Uterus (tissue), 4 donors: ENCODE measurements around the gene PPP1R3F. TPM values are rescaled to one million over a fixed set of nuclear protein-coding genes. Genes with fewer than 3 reads are reported as not detected.
A peak's percentile ranks its signal among the peaks of the same experiment; 100 is the strongest.

Experiments
- DNase-seq, 2 donors: peaks; one replicate each; pipeline ENCODE4 v3.0.0-alpha.2; 2019 to 2020
- H3K27ac ChIP-seq, 2 donors: fragments of 200-600 bp; sonication (generic); 1 replicate in 1 of 2; 2 replicates in 1 of 2; pipeline ENCODE4 v1.5.1; 2016 to 2018
- H3K27me3 ChIP-seq, 2 donors: fragments of 200-600 bp; sonication (generic); one replicate each; pipeline ENCODE4 v1.5.1; 2018 to 2019; ENCODE audit warnings: control low read depth in 1 of 2
- H3K36me3 ChIP-seq, 2 donors: fragments of 200-600 bp; sonication (generic); one replicate each; pipeline ENCODE4 v1.5.1; 2019; ENCODE audit warnings: control low read depth in 1 of 2
- H3K4me1 ChIP-seq, 2 donors: fragments of 200-600 bp; sonication (generic); one replicate each; pipeline ENCODE4 v1.5.1; 2018 to 2019; ENCODE audit warnings: control low read depth in 1 of 2
- H3K4me3 ChIP-seq, 2 donors: fragments of 200-600 bp; sonication (generic); 1 replicate in 1 of 2; 2 replicates in 1 of 2; pipeline ENCODE4 v1.5.1; 2018 to 2019; ENCODE audit warnings: mild to moderate bottlenecking in 1 of 2
- H3K9me3 ChIP-seq, 2 donors: fragments of 200-600 bp; sonication (generic); one replicate each; pipeline ENCODE4 v1.5.1; 2019; ENCODE audit warnings: control low read depth in 1 of 2
- POLR2A ChIP-seq, 2 donors: fragments of 450-650 bp; IDR thresholded peaks; one replicate each; pipeline ENCODE4 v1.6.1; 2016; ENCODE audit warnings: antibody characterized with exemption in 2 of 2, mild to moderate bottlenecking in 1 of 2, moderate library complexity in 1 of 2
- intact Hi-C: fragments of 100-400 bp; cut with DNase I; formaldehyde crosslinking; loops from one replicate; pipeline ENCODE4 v1.15.1; 2023; ENCODE audit warnings: low total_unique reads
- total RNA-seq, 4 donors: library from RNA; depleted of rRNA in 3 of 4; stranded (reverse); fragments of >200 nt in 3 of 4; gene quantifications; one replicate each; pipeline versions ENCODE4 v1.1.0 to v1.2.4, GENCODE V29; 2014 to 2023
- TF ChIP-seq, protein P1 (sequence below), 4 experiments: fragments of 200-600 bp in 2 of 4; fragments of 450-650 bp in 2 of 4; sonication (generic) in 2 of 4; IDR thresholded peaks; one replicate each; pipeline ENCODE4 v1.5.1; 2016 to 2019; ENCODE audit warnings: antibody characterized with exemption in 4 of 4, mild to moderate bottlenecking in 2 of 4, moderate library complexity in 1 of 4
- donor health status: DM: yes; HTN: yes; CAD: no.

PPP1R3F gene
- total RNA-seq = 10 to 100 TPM in 1 of 4 donors, 1 to 10 TPM in 3; 3.3 to 16.5 (median 8.0) TPM

- peak within 1 kb of the TSS; percentile 89 to 93 for H3K27ac ChIP-seq
- H3K9me3 ChIP-seq = no peaks in the 10 kb centered on the region
- intact Hi-C loops = no loop called here
- no peaks in the 10 kb centered on the region for H3K4me1 ChIP-seq
- peak within 1 kb of the TSS; percentile 46 to 58 for H3K4me3 ChIP-seq
- no peaks in the 10 kb centered on the region for H3K27me3 ChIP-seq
- no peaks in the 10 kb centered on the region for H3K36me3 ChIP-seq
- DNase-seq = no peak
- TF ChIP-seq, protein P1, sequence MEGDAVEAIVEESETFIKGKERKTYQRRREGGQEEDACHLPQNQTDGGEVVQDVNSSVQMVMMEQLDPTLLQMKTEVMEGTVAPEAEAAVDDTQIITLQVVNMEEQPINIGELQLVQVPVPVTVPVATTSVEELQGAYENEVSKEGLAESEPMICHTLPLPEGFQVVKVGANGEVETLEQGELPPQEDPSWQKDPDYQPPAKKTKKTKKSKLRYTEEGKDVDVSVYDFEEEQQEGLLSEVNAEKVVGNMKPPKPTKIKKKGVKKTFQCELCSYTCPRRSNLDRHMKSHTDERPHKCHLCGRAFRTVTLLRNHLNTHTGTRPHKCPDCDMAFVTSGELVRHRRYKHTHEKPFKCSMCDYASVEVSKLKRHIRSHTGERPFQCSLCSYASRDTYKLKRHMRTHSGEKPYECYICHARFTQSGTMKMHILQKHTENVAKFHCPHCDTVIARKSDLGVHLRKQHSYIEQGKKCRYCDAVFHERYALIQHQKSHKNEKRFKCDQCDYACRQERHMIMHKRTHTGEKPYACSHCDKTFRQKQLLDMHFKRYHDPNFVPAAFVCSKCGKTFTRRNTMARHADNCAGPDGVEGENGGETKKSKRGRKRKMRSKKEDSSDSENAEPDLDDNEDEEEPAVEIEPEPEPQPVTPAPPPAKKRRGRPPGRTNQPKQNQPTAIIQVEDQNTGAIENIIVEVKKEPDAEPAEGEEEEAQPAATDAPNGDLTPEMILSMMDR (IDR thresholded peaks at IDR 0.05) = no peak
- peak in 1 of 2 donors; percentile 87 for TF ChIP-seq POLR2A (IDR thresholded peaks at IDR 0.05)
These were observed at the start of gene PPP1R3F for GRCh38 chrX:49269767-49270248. Gene PPP1R3F, plus strand, starts transcription at chrX:49269793. Its CDS starts 77 bp downstream, at chrX:49269870.

- no peak for DNase-seq
- Histone ChIP-seq H3K27ac (no peak overlapping the region), H3K27me3 (no peaks in the 10 kb centered on the region), H3K4me1 (no peaks in the 10 kb centered on the region), H3K4me3 (no peak overlapping the region), H3K9me3 (no peaks in the 10 kb centered on the region), H3K36me3 (no peaks in the 10 kb centered on the region)
- no peak for TF ChIP-seq POLR2A (IDR thresholded peaks at IDR 0.05)
- TF ChIP-seq, protein P1 (IDR thresholded peaks at IDR 0.05) = no peak
- intact Hi-C loops = no loop called here
These were observed 49.5 kb upstream of the PPP1R3F start for GRCh38 chrX:49220100-49220499.

GRCh38 chrX:49221868-49222267 lies 47.7 kb upstream of the PPP1R3F start:
- intact Hi-C loops = no loop called here
- H3K4me3 ChIP-seq = no peak overlapping the region
- no peaks in the 10 kb centered on the region for H3K4me1 ChIP-seq
- H3K9me3 ChIP-seq = no peaks in the 10 kb centered on the region
- no peak for TF ChIP-seq POLR2A (IDR thresholded peaks at IDR 0.05)
- TF ChIP-seq, protein P1 (IDR thresholded peaks at IDR 0.05) = no peak
- no peak for DNase-seq
- no peaks in the 10 kb centered on the region for H3K36me3 ChIP-seq
- no peaks in the 10 kb centered on the region for H3K27me3 ChIP-seq
- no peak overlapping the region for H3K27ac ChIP-seq

DNA sequence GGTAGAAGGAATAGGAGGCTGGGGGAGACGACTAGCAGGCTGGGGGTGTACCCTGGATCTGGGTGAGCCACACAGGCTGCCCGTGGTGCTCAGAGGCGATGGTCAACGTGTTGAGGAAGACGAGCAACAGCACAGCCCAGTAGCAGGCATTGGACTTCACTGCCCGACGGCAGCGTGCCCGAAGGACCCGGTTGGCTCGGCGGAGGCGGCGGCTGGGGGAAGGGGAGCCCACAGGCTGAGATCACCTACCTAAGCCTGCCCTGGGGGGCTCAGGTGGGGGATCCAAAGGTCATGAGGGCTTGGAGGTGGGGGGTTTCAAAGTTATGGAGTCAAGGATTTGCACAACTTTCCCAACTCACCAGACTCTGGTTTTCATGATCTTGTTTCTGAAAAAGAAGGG lies 43.7 kb upstream of the PPP1R3F start:
- H3K4me1 ChIP-seq = no peaks in the 10 kb centered on the region
- no peaks in the 10 kb centered on the region for H3K36me3 ChIP-seq
- H3K27me3 ChIP-seq = no peaks in the 10 kb centered on the region
- no peak overlapping the region for H3K4me3 ChIP-seq
- no peak for TF ChIP-seq POLR2A (IDR thresholded peaks at IDR 0.05)
- TF ChIP-seq, protein P1 (IDR thresholded peaks at IDR 0.05) = no peak
- no peak overlapping the region for H3K27ac ChIP-seq
- intact Hi-C loops = no loop called here
- H3K9me3 ChIP-seq = no peaks in the 10 kb centered on the region
- DNase-seq = no peak

DNA sequence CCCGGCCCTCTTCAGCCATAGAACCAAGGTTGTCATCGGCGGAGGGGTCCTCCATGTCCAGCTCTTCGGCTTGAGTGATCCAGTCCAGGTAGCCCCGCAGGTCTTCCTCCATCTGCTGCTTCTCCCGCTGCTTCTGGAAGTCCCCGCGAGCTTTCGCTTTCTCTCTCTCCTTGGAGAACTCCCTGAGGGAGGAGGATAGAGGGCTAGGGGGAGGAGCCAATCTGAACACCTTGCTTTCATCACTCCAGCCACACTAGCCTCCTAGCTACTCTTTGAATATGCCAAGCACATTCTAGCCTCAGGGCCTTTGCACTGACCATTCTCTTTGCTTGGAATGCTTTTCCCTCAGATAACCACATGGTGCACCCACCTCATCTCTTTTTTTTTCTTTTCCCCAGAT lies 42.6 kb upstream of the PPP1R3F start:
- TF ChIP-seq, protein P1 (IDR thresholded peaks at IDR 0.05) = no peak
- no peak for TF ChIP-seq POLR2A (IDR thresholded peaks at IDR 0.05)
- no peaks in the 10 kb centered on the region for H3K27me3 ChIP-seq
- no peaks in the 10 kb centered on the region for H3K4me1 ChIP-seq
- intact Hi-C loops = no loop called here
- no peaks in the 10 kb centered on the region for H3K36me3 ChIP-seq
- DNase-seq = no peak
- H3K9me3 ChIP-seq = no peaks in the 10 kb centered on the region
- H3K27ac ChIP-seq = no peak overlapping the region
- H3K4me3 ChIP-seq = no peak overlapping the region
